ENCODE measurements around the gene ZNF688. TPM values are rescaled to one million over a fixed set of nuclear protein-coding genes. Genes with fewer than 3 reads are reported as not detected.
A peak's percentile ranks its signal among the peaks of the same experiment; 100 is the strongest.

The ZNF688 gene
- total and polyA plus RNA-seq, 9 of the 15 experiments (the other 6 are each of a cell fraction or from before 2014, with no cell fraction given): 0.48 to 12.9 (median 4.5) TPM

DNA sequence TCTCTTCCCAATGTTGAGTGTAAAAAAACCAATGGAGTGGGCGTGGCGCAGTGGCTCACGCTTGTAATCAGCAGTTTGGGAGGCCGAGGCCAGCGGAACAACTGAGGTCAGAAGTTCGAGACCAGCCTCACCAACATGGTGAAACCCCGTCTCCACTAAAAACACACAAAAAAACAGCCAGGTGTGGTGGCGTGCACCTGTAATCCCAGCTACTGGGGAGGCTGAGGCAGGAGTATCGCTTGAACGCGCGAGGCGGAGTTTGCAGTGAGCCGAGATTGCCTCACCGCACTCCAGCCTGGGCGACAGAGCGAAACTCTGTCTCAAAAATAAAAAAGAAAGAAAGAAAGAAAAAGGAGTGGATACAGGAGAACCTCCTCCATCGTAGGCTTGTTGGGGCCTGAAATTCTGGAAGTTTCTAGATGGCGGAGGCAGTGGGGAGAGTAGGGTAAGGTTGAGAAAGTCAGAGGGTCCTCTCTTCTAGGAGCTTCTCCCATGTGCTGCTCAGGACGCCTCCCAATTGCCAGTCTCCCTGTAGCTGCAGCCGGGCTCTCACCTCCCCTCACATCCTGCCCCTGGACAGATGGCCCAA lies 12.6 kb downstream of the ZNF688 start (continued):
- TF ChIP-seq, protein P1, sequence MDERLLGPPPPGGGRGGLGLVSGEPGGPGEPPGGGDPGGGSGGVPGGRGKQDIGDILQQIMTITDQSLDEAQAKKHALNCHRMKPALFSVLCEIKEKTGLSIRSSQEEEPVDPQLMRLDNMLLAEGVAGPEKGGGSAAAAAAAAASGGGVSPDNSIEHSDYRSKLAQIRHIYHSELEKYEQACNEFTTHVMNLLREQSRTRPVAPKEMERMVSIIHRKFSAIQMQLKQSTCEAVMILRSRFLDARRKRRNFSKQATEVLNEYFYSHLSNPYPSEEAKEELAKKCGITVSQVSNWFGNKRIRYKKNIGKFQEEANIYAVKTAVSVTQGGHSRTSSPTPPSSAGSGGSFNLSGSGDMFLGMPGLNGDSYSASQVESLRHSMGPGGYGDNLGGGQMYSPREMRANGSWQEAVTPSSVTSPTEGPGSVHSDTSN (CRISPR knock-in tag; IDR thresholded peaks at IDR 0.05; ENCODE audit: low read depth): no peak
- TF ChIP-seq, protein P1 (tag; conservative IDR thresholded peaks at IDR 0.05; ENCODE audit: low read depth): no peak
- TF ChIP-seq ZNF384 (IDR thresholded peaks at IDR 0.05; ENCODE audit: low read depth, low read length) (peak; percentile 80), SAFB2 (IDR thresholded peaks at IDR 0.05; ENCODE audit: borderline replicate concordance, low read depth, low read length, severe bottlenecking) (no peak), ZNF764 (CRISPR knock-in tag; IDR thresholded peaks at IDR 0.05; ENCODE audit: low read depth) (0 out of 2 replicates have a peak, but pooled peaks have one; percentile 68), RAD21 (CRISPR knock-in tag; conservative IDR thresholded peaks at IDR 0.05 in 1 of 2, IDR thresholded peaks at IDR 0.05 in 1 of 2) (no peak), SREBF1 (IDR thresholded peaks at IDR 0.05; ENCODE audit: borderline replicate concordance, low read depth, low read length) (no peak), ATF7 (IDR thresholded peaks at IDR 0.05) (no peak), TCF3 (CRISPR knock-in tag; IDR thresholded peaks at IDR 0.05) (no peak), ZBTB17 (CRISPR knock-in tag; IDR thresholded peaks at IDR 0.05) (no peak), POLR2A (conservative IDR thresholded peaks at IDR 0.05) (no peak), ZFP36 (IDR thresholded peaks at IDR 0.05; ENCODE audit: low read depth, low read length, partially characterized antibody) (no peak), ZNF316 (IDR thresholded peaks at IDR 0.05) (no peak), BMI1 (IDR thresholded peaks at IDR 0.05; ENCODE audit: low read length) (no peak), C11orf30 (IDR thresholded peaks at IDR 0.05; ENCODE audit: low read depth) (no peak)
- TF ChIP-seq, protein P2, sequence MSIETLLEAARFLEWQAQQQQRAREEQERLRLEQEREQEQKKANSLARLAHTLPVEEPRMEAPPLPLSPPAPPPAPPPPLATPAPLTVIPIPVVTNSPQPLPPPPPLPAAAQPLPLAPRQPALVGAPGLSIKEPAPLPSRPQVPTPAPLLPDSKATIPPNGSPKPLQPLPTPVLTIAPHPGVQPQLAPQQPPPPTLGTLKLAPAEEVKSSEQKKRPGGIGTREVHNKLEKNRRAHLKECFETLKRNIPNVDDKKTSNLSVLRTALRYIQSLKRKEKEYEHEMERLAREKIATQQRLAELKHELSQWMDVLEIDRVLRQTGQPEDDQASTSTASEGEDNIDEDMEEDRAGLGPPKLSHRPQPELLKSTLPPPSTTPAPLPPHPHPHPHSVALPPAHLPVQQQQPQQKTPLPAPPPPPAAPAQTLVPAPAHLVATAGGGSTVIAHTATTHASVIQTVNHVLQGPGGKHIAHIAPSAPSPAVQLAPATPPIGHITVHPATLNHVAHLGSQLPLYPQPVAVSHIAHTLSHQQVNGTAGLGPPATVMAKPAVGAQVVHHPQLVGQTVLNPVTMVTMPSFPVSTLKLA (conservative IDR thresholded peaks at IDR 0.05): no peak
- TF ChIP-seq, protein P3, sequence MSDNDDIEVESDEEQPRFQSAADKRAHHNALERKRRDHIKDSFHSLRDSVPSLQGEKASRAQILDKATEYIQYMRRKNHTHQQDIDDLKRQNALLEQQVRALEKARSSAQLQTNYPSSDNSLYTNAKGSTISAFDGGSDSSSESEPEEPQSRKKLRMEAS (CRISPR knock-in tag; IDR thresholded peaks at IDR 0.05): 0 out of 2 replicates have a peak, but pooled peaks have one; percentile 13
- TF ChIP-seq, protein P4, sequence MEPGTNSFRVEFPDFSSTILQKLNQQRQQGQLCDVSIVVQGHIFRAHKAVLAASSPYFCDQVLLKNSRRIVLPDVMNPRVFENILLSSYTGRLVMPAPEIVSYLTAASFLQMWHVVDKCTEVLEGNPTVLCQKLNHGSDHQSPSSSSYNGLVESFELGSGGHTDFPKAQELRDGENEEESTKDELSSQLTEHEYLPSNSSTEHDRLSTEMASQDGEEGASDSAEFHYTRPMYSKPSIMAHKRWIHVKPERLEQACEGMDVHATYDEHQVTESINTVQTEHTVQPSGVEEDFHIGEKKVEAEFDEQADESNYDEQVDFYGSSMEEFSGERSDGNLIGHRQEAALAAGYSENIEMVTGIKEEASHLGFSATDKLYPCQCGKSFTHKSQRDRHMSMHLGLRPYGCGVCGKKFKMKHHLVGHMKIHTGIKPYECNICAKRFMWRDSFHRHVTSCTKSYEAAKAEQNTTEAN (CRISPR knock-in tag; IDR thresholded peaks at IDR 0.05): peak; percentile 80; the same call in 1 of the 2 replicates
